HepG2 (cell line): Measurements from ENCODE around the gene ARMC2. TPM values are rescaled to one million over a fixed set of nuclear protein-coding genes. Genes with fewer than 3 reads are reported as not detected.
"Not testable (repeated sequence)": the region's sequence is repeated elsewhere in the genome, so short reads cannot be mapped to it uniquely, and the experiment has no call there.

Experiments used
- ATAC-seq: fragments of 200-7000 bp; cut with Tn5 transposase; 3 replicates; pipeline ENCODE4 v1.9.1; 2020; ENCODE audit warnings: mild to moderate bottlenecking, moderate library complexity
- BruUV-seq: library from RNA; stranded (reverse); fragments of 400-500 nt; replicated peaks from 2 replicates; lab custom pipeline; 2021; lab: Mats Ljungman, UMichigan
- CTCF ChIA-PET: fragments of 300-600 bp; formaldehyde crosslinking; extraction: SDS; loops from one replicate; lab custom pipeline; 2021; ENCODE audit warnings: low total read pairs, inconsistent platforms, low intra/inter-chr PET ratio; lab: Yijun Ruan, JAX
- POLR2A ChIA-PET: fragments of 350-600 bp; sonication (Branson Sonifier 250); formaldehyde crosslinking; loops from one replicate; lab custom pipeline; 2020; ENCODE audit warnings: antibody characterized with exemption, inconsistent platforms; lab: Yijun Ruan, JAX
- DNase-seq: peaks from one replicate; pipeline ENCODE4 v3.0.0-alpha.2; 2015; ENCODE audit warnings: low spot score
- FAIRE-seq: peaks from 3 replicates; lab custom pipeline; 2011; peaks lifted over from hg19 to GRCh38; lab: Jason Lieb, UNC
- H2AFZ ChIP-seq: one replicate; pipeline ENCODE4 v1.6.1; 2011; ENCODE audit warnings: low read length, inconsistent platforms
- H3K27ac ChIP-seq: fragments of 300-600 bp; 3 replicates; pipeline ENCODE4 v1.8.0; 2011; ENCODE audit warnings: mixed run types, mild to moderate bottlenecking, mixed read lengths, low read length, inconsistent platforms; ENCODE audit not compliant: insufficient read depth; ENCODE audit errors: extremely low read length
- H3K27me3 ChIP-seq, 2 experiments: fragments of 200-600 bp in 1 of 2; 2 replicates in 1 of 2; 3 replicates in 1 of 2; pipeline versions ENCODE4 v1.6.0 to v1.8.0; 2011; ENCODE audit warnings: low read length in 2 of 2, mild to moderate bottlenecking in 2 of 2, moderate library complexity in 2 of 2, inconsistent platforms in 1 of 2; ENCODE audit not compliant: insufficient read depth in 2 of 2, control insufficient read depth in 1 of 2
- H3K36me3 ChIP-seq, 2 experiments: fragments of 200-600 bp in 1 of 2; replicated peaks in 1 of 2; 2 replicates in 1 of 2; 3 replicates in 1 of 2; pipeline versions ENCODE4 v1.5.1 to v1.8.0; 2011; ENCODE audit warnings: low read length in 2 of 2, inconsistent platforms in 1 of 2; ENCODE audit not compliant: insufficient read depth in 2 of 2, control insufficient read depth in 1 of 2
- H3K4me1 ChIP-seq: 2 replicates; pipeline ENCODE4 v1.5.1; 2012; ENCODE audit warnings: low read length, inconsistent platforms; ENCODE audit not compliant: insufficient read depth
- H3K4me2 ChIP-seq: 2 replicates; pipeline ENCODE4 v1.6.0; 2011; ENCODE audit warnings: low read depth, low read length, inconsistent platforms
- H3K4me3 ChIP-seq, 3 experiments: fragments of 200-600 bp in 1 of 3; sonication (generic), shearing (Covaris generic) in 1 of 3; replicated peaks in 1 of 3; 2 replicates each; pipeline ENCODE4 v1.5.1; 2011 to 2016; ENCODE audit warnings: low read length in 3 of 3, inconsistent platforms in 2 of 3, low read depth in 2 of 3, mild to moderate bottlenecking in 2 of 3, control low read depth in 1 of 3, mixed read lengths in 1 of 3; ENCODE audit not compliant: insufficient read depth in 1 of 3
- H3K79me2 ChIP-seq: one replicate; pipeline ENCODE4 v1.6.1; 2011; ENCODE audit warnings: low read length, inconsistent platforms; ENCODE audit not compliant: insufficient read depth
- H3K9ac ChIP-seq: 2 replicates; pipeline ENCODE4 v1.6.0; 2011; ENCODE audit warnings: mild to moderate bottlenecking, low read depth, low read length, inconsistent platforms; ENCODE audit not compliant: insufficient read depth
- H3K9me3 ChIP-seq: 2 replicates; pipeline ENCODE4 v1.5.1; 2012; ENCODE audit warnings: mild to moderate bottlenecking, low read length
- H4K20me1 ChIP-seq: 2 replicates; pipeline ENCODE4 v1.6.0; 2011; ENCODE audit warnings: inconsistent platforms, mild to moderate bottlenecking, low read length, moderate library complexity; ENCODE audit not compliant: insufficient read depth
- AHR ChIP-seq: IDR thresholded peaks from 2 replicates; pipeline ENCODE4 v1.6.1; 2018; ENCODE audit warnings: missing genetic modification reagents, missing compliant biosample characterization
- PBX2 ChIP-seq: IDR thresholded peaks from 2 replicates; pipeline ENCODE4 v1.6.1; 2016; ENCODE audit warnings: control low read depth
- POLR2AphosphoS5 ChIP-seq: IDR thresholded peaks from 2 replicates; pipeline ENCODE4 v1.6.1; 2012; ENCODE audit warnings: low read depth, low read length
- RFX3 ChIP-seq: IDR thresholded peaks from 2 replicates; pipeline ENCODE4 v1.6.1; 2016; ENCODE audit warnings: missing biosample characterization, missing genetic modification reagents
- SSRP1 ChIP-seq: IDR thresholded peaks from 2 replicates; pipeline ENCODE4 v1.6.1; 2016; ENCODE audit warnings: control low read depth
- TRIM24 ChIP-seq: sonication (generic); formaldehyde crosslinking; IDR thresholded peaks from 2 replicates; pipeline ENCODE4 v1.8.0; 2022; ENCODE audit warnings: mild to moderate bottlenecking, missing genetic modification reagents
- ZNF619 ChIP-seq: sonication (generic); formaldehyde crosslinking; IDR thresholded peaks from 2 replicates; pipeline ENCODE4 v1.4.0; 2020; ENCODE audit warnings: mild to moderate bottlenecking, missing genetic modification reagents
- ZUFSP ChIP-seq: sonication (generic); formaldehyde crosslinking; IDR thresholded peaks from 2 replicates; pipeline ENCODE4 v1.9.0; 2021; ENCODE audit warnings: missing genetic modification reagents, mild to moderate bottlenecking, borderline replicate concordance
- ZZZ3 ChIP-seq: sonication (generic); formaldehyde crosslinking; IDR thresholded peaks from 2 replicates; pipeline ENCODE4 v1.4.0; 2020; ENCODE audit warnings: missing genetic modification reagents, mild to moderate bottlenecking, borderline replicate concordance
- WGBS: methylation state at CpG from one replicate; pipeline ENCODE4 v1.1.6; 2017; ENCODE audit warnings: low lambda C conversion rate; 5-methylcytosine and 5-hydroxymethylcytosine counted together
- in situ Hi-C: cut with HindIII; loops from 2 replicates; pipeline ENCODE4 v1.10.0; 2017; ENCODE audit warnings: low pct_unique_long_range_greater_than_20kb; ENCODE audit not compliant: extremely low pct_ligation_motif_present
- intact Hi-C: fragments of 100-400 bp; cut with micrococcal nuclease; formaldehyde crosslinking; loops from one replicate; pipeline ENCODE4 v1.10.0; 2022; ENCODE audit not compliant: unreplicated experiment
- polyA plus RNA-seq, 8 experiments: library from polyadenylated mRNA; depleted of rRNA in 3 of 8; stranded (reverse) in 7 of 8; unstranded in 1 of 8; fragments of >200 nt; fragmentation: Illumina TruSeq in 4 of 8; extraction: Trizol in 4 of 8; gene quantifications; 2 replicates each; pipeline versions ENCODE4 v1.2.1 to v1.2.3, GENCODE V29; 2011 to 2016; ENCODE audit warnings: low read depth in 4 of 8, missing spikeins in 1 of 8, mixed read lengths in 1 of 8; ENCODE audit not compliant: insufficient read depth in 1 of 8
- total RNA-seq, 5 experiments: library from RNA; depleted of rRNA; stranded (reverse); fragments of >200 nt; fragmentation: Illumina TruSeq; extraction: Trizol; gene quantifications; 2 replicates each; pipeline ENCODE4 v1.2.3, GENCODE V29; 2016; ENCODE audit warnings: low read depth in 1 of 5

The ARMC2 gene
- total and polyA plus RNA-seq, 2 of the 13 experiments (the other 11 are each of a cell fraction or from before 2014, with no cell fraction given): 1.4 to 3.2 TPM

GRCh38 chr6:108890898-108891297, 42.7 kb downstream of the ARMC2 start:
- ATAC-seq, H3K4me1 ChIP-seq, H3K79me2 ChIP-seq, BruUV-seq, H3K4me3 ChIP-seq, H3K9ac ChIP-seq, H4K20me1 ChIP-seq, intact Hi-C loops, H3K27ac ChIP-seq, H3K36me3 ChIP-seq, CTCF ChIA-PET, H3K9me3 ChIP-seq, FAIRE-seq, DNase-seq, in situ Hi-C loops, H3K27me3 ChIP-seq, H2AFZ ChIP-seq, H3K4me2 ChIP-seq, POLR2A ChIA-PET: not testable (repeated sequence)
- WGBS: 79% methylated on average over 5 of the region's 5 CpGs

- no TSS peak for BruUV-seq
- Histone ChIP-seq H3K36me3 (no peaks in the 10 kb centered on the region), H3K27ac (no peak overlapping the region), H3K4me3 (no peak overlapping the region), H3K4me1 (peaks cover 15% of the 10 kb centered on the region), H2AFZ (no peak overlapping the region), H3K79me2 (no peaks in the 10 kb centered on the region), H3K4me2 (no peak overlapping the region), H3K27me3 (peaks cover 0 to 1% of the 10 kb centered on the region in 2 experiments; a peak in 1 of 5 replicates), H3K9ac (no peak overlapping the region), H3K9me3 (no peaks in the 10 kb centered on the region), H4K20me1 (no peaks in the 10 kb centered on the region)
- intact Hi-C loops (no loop called here), in situ Hi-C loops (no loop called here)
- ATAC-seq (no peak), DNase-seq (no peak), FAIRE-seq (no peak)
- CTCF ChIA-PET: interaction anchor here (1.4 kb wide), 1 partner anchor 354 kb away, joined by 4 read pairs; no protein-coding TSS in a partner anchor
- WGBS: 100% methylated on average over 1 of the region's 1 CpG
- POLR2A ChIA-PET: no interaction called here
- TF ChIP-seq ZZZ3 (CRISPR knock-in tag) (no peak), AHR (CRISPR knock-in tag) (no peak), POLR2AphosphoS5 (no peak), PBX2 (CRISPR knock-in tag) (no peak), TRIM24 (CRISPR knock-in tag) (no peak), ZUFSP (CRISPR knock-in tag) (no peak), SSRP1 (CRISPR knock-in tag) (no peak), RFX3 (CRISPR knock-in tag) (no peak), ZNF619 (no peak)
These were observed 47.3 kb downstream of the ARMC2 start for GRCh38 chr6:108895571-108895970.
